BJ (cell line): ENCODE measurements around the gene ZKSCAN1. TPM values are rescaled to one million over a fixed set of nuclear protein-coding genes. Genes with fewer than 3 reads are reported as not detected.
"Not testable (repeated sequence)": the region's sequence is repeated elsewhere in the genome, so short reads cannot be mapped to it uniquely, and the experiment has no call there.

Experiments
- CTCF ChIA-PET: fragments of 350-600 bp; formaldehyde crosslinking; extraction: SDS; loops from one replicate; lab custom pipeline; 2021; ENCODE audit warnings: antibody characterized with exemption, inconsistent platforms; lab: Yijun Ruan, JAX
- POLR2A ChIA-PET: fragments of 300-600 bp; sonication (Branson Sonifier 250); formaldehyde crosslinking; extraction: SDS; loops from one replicate; lab custom pipeline; 2021; ENCODE audit warnings: antibody characterized with exemption; lab: Charles Lee
- DNase-seq: peaks from one replicate; pipeline ENCODE4 v3.0.0-alpha.2; 2011; ENCODE audit warnings: low read depth
- H3K27me3 ChIP-seq: 2 replicates; pipeline ENCODE4 v1.6.0; 2011; ENCODE audit warnings: low read length; ENCODE audit not compliant: control insufficient read depth, insufficient read depth
- H3K36me3 ChIP-seq: 2 replicates; pipeline ENCODE4 v1.5.1; 2011; ENCODE audit warnings: low read length; ENCODE audit not compliant: control insufficient read depth, insufficient read depth
- H3K4me3 ChIP-seq: 2 replicates; pipeline ENCODE4 v1.5.1; 2011; ENCODE audit warnings: low read depth, mild to moderate bottlenecking, control low read depth, low read length
- polyA minus RNA-seq: library from RNA; depleted of rRNA, polyadenylated mRNA; stranded (reverse); fragments of >200 nt; gene quantifications from 2 replicates; pipeline ENCODE4 v1.2.3, GENCODE V29; 2011; rRNA and poly(A)+ RNA removed
- polyA plus RNA-seq: library from polyadenylated mRNA; depleted of rRNA; stranded (reverse); fragments of >200 nt; gene quantifications from 2 replicates; pipeline ENCODE4 v1.2.3, GENCODE V29; 2011; rRNA removed
- TF ChIP-seq, protein P1 (sequence below): IDR thresholded peaks from 2 replicates; pipeline ENCODE4 v1.5.1; 2011; ENCODE audit warnings: low read depth, mild to moderate bottlenecking, control low read depth, inconsistent platforms, low read length, moderate library complexity; ENCODE audit not compliant: insufficient read depth

The ZKSCAN1 gene
- polyA plus RNA-seq (24.5 and 25.8 TPM in 2 replicates), polyA minus RNA-seq (50.9 and 71.8 TPM in 2 replicates)

- ChIA-PET POLR2A (no interaction called here), CTCF (interaction anchor here (1.0 to 1.3 kb wide), 6 partner anchors 11 to 115 kb away, joined by 3 to 4 read pairs (median 3); no protein-coding TSS in a partner anchor)
- no peak for DNase-seq
- Histone ChIP-seq H3K36me3 (peaks cover 1% of the 10 kb centered on the region; the same call in 1 of the 2 replicates), H3K27me3 (no peaks in the 10 kb centered on the region; the same call in 1 of the 2 replicates), H3K4me3 (peak within 1 kb of the TSS; percentile 96)
- TF ChIP-seq, protein P1, sequence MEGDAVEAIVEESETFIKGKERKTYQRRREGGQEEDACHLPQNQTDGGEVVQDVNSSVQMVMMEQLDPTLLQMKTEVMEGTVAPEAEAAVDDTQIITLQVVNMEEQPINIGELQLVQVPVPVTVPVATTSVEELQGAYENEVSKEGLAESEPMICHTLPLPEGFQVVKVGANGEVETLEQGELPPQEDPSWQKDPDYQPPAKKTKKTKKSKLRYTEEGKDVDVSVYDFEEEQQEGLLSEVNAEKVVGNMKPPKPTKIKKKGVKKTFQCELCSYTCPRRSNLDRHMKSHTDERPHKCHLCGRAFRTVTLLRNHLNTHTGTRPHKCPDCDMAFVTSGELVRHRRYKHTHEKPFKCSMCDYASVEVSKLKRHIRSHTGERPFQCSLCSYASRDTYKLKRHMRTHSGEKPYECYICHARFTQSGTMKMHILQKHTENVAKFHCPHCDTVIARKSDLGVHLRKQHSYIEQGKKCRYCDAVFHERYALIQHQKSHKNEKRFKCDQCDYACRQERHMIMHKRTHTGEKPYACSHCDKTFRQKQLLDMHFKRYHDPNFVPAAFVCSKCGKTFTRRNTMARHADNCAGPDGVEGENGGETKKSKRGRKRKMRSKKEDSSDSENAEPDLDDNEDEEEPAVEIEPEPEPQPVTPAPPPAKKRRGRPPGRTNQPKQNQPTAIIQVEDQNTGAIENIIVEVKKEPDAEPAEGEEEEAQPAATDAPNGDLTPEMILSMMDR, result no peak
Observed at GRCh38 chr7:100015232-100016214, at the start of gene ZKSCAN1. Gene ZKSCAN1, plus strand, starts transcription at chr7:100015596. Its CDS starts 7,911 bp downstream, at chr7:100023507.

GRCh38 chr7:99969298-99969697, 46.1 kb upstream of the ZKSCAN1 start:
- H3K27me3 ChIP-seq, result peaks cover 1% of the 10 kb centered on the region; the same call in 1 of the 2 replicates
- no peak for DNase-seq
- H3K36me3 ChIP-seq, result no peaks in the 10 kb centered on the region
- TF ChIP-seq, protein P1, result no peak
- POLR2A ChIA-PET, result no interaction called here
- H3K4me3 ChIP-seq, result no peak overlapping the region
- CTCF ChIA-PET, result interaction anchor here (0.6 kb wide), 1 partner anchor 33 kb away, joined by 4 read pairs; no protein-coding TSS in a partner anchor

DNA sequence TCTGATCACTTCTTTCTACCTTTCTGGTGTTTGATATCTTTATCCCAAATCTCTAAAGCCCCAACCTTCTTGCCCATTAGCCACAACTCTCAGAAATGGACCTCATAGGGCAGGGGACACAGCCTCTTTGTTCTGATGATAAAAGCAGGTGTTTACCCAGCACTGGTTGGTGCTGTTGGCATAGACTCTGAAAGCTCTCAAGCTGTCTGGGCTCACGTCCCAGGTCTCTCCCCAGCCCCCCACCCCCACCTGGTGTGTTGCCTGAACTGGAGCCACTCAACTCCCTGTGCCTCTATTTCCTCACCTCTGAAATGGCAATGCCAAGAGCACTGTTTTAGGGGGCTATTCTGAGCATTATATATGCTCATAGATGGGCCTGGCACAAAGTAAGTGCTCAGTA, 45.6 kb upstream of the ZKSCAN1 start:
- H3K27me3 ChIP-seq, POLR2A ChIA-PET, DNase-seq, H3K4me3 ChIP-seq, H3K36me3 ChIP-seq: not testable (repeated sequence)
- CTCF ChIA-PET, result interaction anchor here (0.6 kb wide), 1 partner anchor 32 kb away, joined by 4 read pairs; no protein-coding TSS in a partner anchor

DNA sequence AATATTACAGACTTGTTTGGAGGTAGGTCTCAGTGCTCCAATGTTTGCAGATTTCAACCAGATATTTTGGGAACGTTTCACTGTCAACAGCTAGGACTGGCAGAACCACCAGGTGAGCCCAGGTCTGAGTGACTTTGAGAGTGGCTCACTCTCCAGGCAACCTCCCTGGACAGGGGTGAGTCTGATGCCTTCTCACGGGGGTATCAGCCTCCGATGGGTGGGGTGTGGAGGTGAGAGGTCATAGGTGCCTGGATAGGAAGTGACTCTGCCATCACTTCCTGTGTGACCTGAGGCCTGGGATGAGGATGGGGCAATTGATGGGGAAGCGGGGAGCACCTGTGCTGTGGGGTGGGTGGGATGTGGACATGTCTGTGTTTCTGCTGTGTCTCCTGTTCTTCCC, 44.2 kb upstream of the ZKSCAN1 start:
- peaks cover 1% of the 10 kb centered on the region; the same call in 1 of the 2 replicates for H3K27me3 ChIP-seq
- TF ChIP-seq, protein P1, result no peak
- no peaks in the 10 kb centered on the region for H3K36me3 ChIP-seq
- CTCF ChIA-PET, result no interaction called here
- H3K4me3 ChIP-seq, result no peak overlapping the region
- POLR2A ChIA-PET, result no interaction called here
- no peak for DNase-seq

GRCh38 chr7:99973817-99974216, 41.6 kb upstream of the ZKSCAN1 start:
- POLR2A ChIA-PET, H3K4me3 ChIP-seq, DNase-seq, H3K36me3 ChIP-seq, H3K27me3 ChIP-seq: not testable (repeated sequence)
- CTCF ChIA-PET, result interaction anchor here (1.9 kb wide), 1 partner anchor 16 kb away, joined by 5 read pairs; no protein-coding TSS in a partner anchor

GRCh38 chr7:99974681-99975080, 40.7 kb upstream of the ZKSCAN1 start:
- DNase-seq, result no peak
- ChIA-PET POLR2A (no interaction called here), CTCF (interaction anchor here (7.9 kb wide), 1 partner anchor 17 kb away, joined by 77 read pairs; no protein-coding TSS in a partner anchor)
- H3K36me3 ChIP-seq, result no peaks in the 10 kb centered on the region
- H3K27me3 ChIP-seq, result no peaks in the 10 kb centered on the region
- no peak overlapping the region for H3K4me3 ChIP-seq
- TF ChIP-seq, protein P1, result no peak
